HEK293T (cell line): ENCODE measurements around the gene SLC12A4.
"Not testable (repeated sequence)": the region's sequence is repeated elsewhere in the genome, so short reads cannot be mapped to it uniquely, and the experiment has no call there.

ENCODE experiments used
- ELF4 ChIP-seq: fragments of 450-650 bp; IDR thresholded peaks from 2 replicates; pipeline ENCODE4 v1.6.1; 2017; ENCODE audit warnings: antibody characterized with exemption
- FOXA1 ChIP-seq: fragments of 450-650 bp; IDR thresholded peaks from 2 replicates; pipeline ENCODE4 v1.6.1; 2016; ENCODE audit warnings: mild to moderate bottlenecking
- FOXK2 ChIP-seq: fragments of 450-650 bp; IDR thresholded peaks from 2 replicates; pipeline ENCODE4 v1.6.1; 2016; ENCODE audit warnings: mild to moderate bottlenecking
- FOXM1 ChIP-seq: fragments of 450-650 bp; IDR thresholded peaks from 2 replicates; pipeline ENCODE4 v1.6.1; 2017; ENCODE audit warnings: mild to moderate bottlenecking, borderline replicate concordance
- HDGF ChIP-seq: fragments of 450-650 bp; IDR thresholded peaks from 2 replicates; pipeline ENCODE4 v1.6.1; 2017; ENCODE audit warnings: antibody characterized with exemption, borderline replicate concordance
- L3MBTL2 ChIP-seq: fragments of 450-650 bp; conservative IDR thresholded peaks from 2 replicates; pipeline ENCODE4 v1.6.1; 2016; ENCODE audit warnings: mild to moderate bottlenecking
- NFRKB ChIP-seq: fragments of 450-650 bp; IDR thresholded peaks from 2 replicates; pipeline ENCODE4 v1.6.1; 2016; ENCODE audit warnings: mild to moderate bottlenecking, moderate library complexity
- SP1 ChIP-seq: fragments of 450-650 bp; IDR thresholded peaks from 2 replicates; pipeline ENCODE4 v1.6.1; 2017
- SUZ12 ChIP-seq: fragments of 450-650 bp; IDR thresholded peaks from 2 replicates; pipeline ENCODE4 v1.6.1; 2016; ENCODE audit warnings: mild to moderate bottlenecking
- TARDBP ChIP-seq: fragments of 450-650 bp; IDR thresholded peaks from 2 replicates; pipeline ENCODE4 v1.6.1; 2016
- ZNF384 ChIP-seq: fragments of 450-650 bp; IDR thresholded peaks from 2 replicates; pipeline ENCODE4 v1.6.1; 2016

DNA sequence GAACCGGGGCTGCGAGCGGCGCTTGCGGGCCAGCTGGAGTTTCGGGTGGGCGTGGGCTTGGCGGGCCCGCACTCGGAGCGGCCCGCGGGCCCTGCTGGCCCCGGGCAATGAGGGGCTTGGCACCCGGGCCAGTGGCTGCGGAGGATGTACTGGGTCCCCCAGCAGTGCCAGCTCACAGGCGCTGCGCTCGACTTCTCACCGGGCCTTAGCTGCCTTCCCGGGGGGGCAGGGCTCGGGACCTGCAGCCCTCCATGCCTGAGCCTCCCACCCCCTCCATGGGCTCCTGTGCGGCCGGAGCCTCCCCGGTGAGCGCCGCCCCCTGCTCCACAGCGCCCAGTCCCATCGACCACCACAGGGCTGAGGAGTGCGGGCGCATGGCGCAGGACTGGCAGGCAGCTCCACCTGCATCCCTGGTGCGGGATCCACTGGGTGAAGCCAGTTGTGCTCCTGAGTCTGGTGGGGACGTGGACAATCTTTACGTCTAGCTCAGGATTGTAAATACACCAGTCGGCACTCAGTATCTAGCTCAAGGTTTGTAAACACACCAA, 29.9 kb upstream of the SLC12A4 start:
- TF ChIP-seq ELF4, L3MBTL2, FOXM1, SUZ12, SP1, HDGF, FOXA1, TARDBP, NFRKB, FOXK2, ZNF384: not testable (repeated sequence)
